SK-N-MC (cell line): ENCODE data around the gene PLAU.

Experiments
- DNase-seq: peaks from one replicate; pipeline ENCODE4 v3.0.0-alpha.2; 2011; ENCODE audit warnings: low read depth, low spot score
- H3K27ac ChIP-seq: fragments of 200-600 bp; sonication (generic); 2 replicates; pipeline ENCODE4 v1.5.1; 2016; ENCODE audit warnings: mixed run types
- H3K36me3 ChIP-seq: fragments of 200-600 bp; sonication (generic); 2 replicates; pipeline ENCODE4 v1.6.1; 2017; ENCODE audit warnings: antibody characterized with exemption, low read length, mixed read lengths; ENCODE audit not compliant: insufficient read depth
- H3K4me3 ChIP-seq: fragments of 200-600 bp; sonication (generic); 2 replicates; pipeline ENCODE4 v1.5.1; 2016
- H3K9ac ChIP-seq: fragments of 200-600 bp; sonication (generic); 2 replicates; pipeline ENCODE4 v1.8.0; 2017; ENCODE audit warnings: mixed run types, mixed read lengths; ENCODE audit not compliant: insufficient read length
- H3K9me3 ChIP-seq: fragments of 200-600 bp; sonication (generic); 2 replicates; pipeline ENCODE4 v1.6.1; 2017; ENCODE audit warnings: low read depth, mild to moderate bottlenecking, antibody characterized with exemption, low read length, moderate library complexity, mixed read lengths
- EZH2 ChIP-seq: fragments of 200-600 bp; sonication (generic); IDR thresholded peaks from one replicate; pipeline ENCODE4 v1.6.1; 2017; ENCODE audit warnings: antibody characterized with exemption
- FOXP2 ChIP-seq: optimal IDR thresholded peaks from 2 replicates; pipeline ENCODE3; 2011; ENCODE audit warnings: mild to moderate bottlenecking, moderate library complexity; ENCODE audit not compliant: insufficient read depth; ENCODE audit errors: extremely low read length, control extremely low read depth
- POLR2AphosphoS5 ChIP-seq: IDR thresholded peaks from 2 replicates; pipeline ENCODE4 v1.6.1; 2012; ENCODE audit warnings: mild to moderate bottlenecking, low read depth, low read length, borderline replicate concordance

The PLAU gene

DNA sequence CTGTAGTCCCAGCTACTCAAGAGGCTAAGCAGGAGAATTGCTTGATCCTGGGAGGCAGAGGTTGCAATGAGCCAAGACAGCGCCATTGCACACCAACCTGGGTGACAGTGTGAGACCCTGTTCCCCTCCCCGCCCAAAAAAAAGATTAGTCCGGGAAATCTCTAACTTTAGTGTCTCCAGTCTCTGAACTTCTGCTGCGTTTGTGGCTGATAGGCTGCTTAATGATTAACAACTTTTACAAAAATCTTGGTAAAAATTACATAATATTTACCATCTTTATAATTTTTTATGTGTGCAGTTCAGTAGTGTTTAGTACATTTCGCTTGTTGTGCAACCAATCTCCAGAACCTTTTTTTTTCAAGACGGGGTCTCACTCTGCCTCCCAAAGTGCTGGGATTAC lies 9.7 kb upstream of the PLAU start:
- no peak overlapping the region for H3K27ac ChIP-seq
- H3K36me3 ChIP-seq: no peaks in the 10 kb centered on the region
- H3K9me3 ChIP-seq: no peaks in the 10 kb centered on the region
- DNase-seq: no peak
- TF ChIP-seq POLR2AphosphoS5 (no peak), EZH2 (no peak), FOXP2 (no peak)
- no peak overlapping the region for H3K9ac ChIP-seq
- H3K4me3 ChIP-seq: no peak overlapping the region

DNA sequence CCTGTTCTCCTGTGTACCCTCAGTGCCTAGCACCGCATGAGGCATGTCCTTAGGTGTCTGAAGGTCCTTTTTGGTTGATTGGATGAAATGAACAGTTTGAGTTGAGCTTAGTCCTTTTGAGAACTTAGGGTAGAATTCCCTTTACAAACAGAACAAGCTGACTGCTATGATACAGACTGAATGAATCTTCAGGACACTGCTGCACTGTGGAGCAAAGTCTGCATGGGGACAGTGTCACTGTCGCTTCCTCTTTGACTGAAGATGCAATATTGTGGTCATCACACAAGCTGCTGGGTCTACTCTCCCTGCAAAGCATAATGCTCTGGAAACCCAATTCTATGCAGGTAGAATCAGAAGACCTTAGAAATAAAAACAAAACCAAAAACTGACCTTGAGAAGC lies 8.6 kb upstream of the PLAU start:
- Histone ChIP-seq H3K9me3 (no peaks in the 10 kb centered on the region), H3K4me3 (no peak overlapping the region), H3K36me3 (no peaks in the 10 kb centered on the region), H3K9ac (no peak overlapping the region), H3K27ac (no peak overlapping the region)
- TF ChIP-seq FOXP2 (no peak), POLR2AphosphoS5 (no peak), EZH2 (no peak)
- no peak for DNase-seq

DNA sequence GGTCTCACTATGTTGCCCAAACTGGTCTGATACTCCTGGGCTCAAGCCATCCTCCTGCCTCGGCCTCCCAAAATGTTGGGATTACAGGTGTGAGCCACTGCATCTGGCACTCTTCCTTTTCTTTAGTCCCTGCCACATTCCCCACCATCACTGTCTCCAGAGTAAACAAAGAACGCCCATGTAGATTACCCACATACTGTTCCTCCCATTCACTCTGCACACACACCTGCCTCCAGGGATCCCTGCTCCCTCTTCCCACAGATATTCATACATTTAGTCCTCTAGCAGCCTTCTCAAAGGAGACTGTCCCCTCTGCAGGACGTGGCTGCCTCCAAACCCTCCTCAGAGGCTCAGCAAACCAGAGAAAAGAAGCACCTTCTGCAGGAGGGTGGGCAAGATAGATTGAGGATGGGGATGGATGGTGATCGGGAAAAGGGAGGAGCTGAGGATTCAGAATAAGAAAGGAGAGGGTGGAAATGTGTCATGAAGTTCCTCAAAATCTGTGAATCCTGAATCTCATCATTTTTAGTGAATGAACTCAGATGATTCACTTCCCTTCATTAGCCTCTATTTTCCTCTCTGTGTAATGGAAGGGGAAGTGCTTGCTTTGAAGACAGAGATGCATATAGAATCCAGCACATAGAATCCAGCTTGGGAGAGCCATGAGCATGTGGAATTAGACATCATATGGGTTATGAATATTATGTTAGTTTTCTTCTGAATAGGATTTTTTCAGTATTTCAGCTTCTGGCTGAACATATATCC lies 5.5 kb upstream of the PLAU start:
- TF ChIP-seq EZH2 (no peak), POLR2AphosphoS5 (no peak), FOXP2 (no peak)
- no peak for DNase-seq
- Histone ChIP-seq H3K4me3 (no peak overlapping the region), H3K9me3 (no peaks in the 10 kb centered on the region), H3K27ac (no peak overlapping the region), H3K36me3 (no peaks in the 10 kb centered on the region), H3K9ac (no peak overlapping the region)

DNA sequence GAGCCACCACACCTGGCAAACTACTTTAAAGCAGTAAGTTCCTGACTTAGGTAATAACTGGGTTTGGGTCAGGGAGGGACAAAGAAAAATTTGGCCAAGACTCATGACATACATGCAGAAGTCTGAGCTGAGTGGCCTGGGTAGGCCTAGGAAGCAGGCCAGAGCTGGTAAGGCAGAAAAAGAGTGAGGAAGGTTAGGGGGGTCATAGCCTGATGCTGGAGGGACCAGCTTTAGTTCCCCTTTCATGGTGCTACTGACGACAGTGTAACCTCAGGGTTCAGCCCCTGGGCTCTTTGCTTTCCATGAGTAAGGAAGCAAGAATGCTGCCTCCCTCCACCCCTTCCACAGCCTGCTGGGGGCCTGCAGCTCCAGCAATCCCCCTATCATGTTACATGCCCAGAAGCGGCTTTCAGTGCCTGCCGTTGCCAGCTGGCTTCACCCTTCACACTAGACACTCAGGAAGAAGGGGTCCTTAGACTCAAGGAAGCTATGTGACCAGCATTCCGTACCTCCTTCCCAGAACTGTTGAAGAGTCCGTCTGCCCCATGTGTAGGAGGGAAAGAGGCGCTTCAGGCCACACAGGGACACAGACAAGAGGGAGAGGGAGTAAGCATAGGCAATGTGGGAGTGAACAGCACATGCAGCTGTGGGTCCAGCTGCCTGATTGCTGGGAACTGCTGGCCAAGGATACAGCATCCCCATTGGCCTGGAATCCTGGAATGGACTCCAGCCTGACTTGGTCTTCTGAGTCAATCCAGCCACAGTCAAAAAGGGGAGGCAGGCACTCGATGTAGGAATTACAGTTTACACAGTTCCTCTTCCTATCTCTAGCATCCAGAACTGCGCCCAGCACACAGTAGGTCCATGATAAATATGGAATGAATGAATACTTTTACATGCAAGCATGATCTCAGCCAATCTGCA lies 4.1 kb upstream of the PLAU start:
- Histone ChIP-seq H3K27ac (no peak overlapping the region), H3K4me3 (no peak overlapping the region), H3K9me3 (no peaks in the 10 kb centered on the region), H3K36me3 (no peaks in the 10 kb centered on the region), H3K9ac (no peak overlapping the region)
- TF ChIP-seq FOXP2 (no peak), EZH2 (no peak), POLR2AphosphoS5 (no peak)
- DNase-seq: no peak

DNA sequence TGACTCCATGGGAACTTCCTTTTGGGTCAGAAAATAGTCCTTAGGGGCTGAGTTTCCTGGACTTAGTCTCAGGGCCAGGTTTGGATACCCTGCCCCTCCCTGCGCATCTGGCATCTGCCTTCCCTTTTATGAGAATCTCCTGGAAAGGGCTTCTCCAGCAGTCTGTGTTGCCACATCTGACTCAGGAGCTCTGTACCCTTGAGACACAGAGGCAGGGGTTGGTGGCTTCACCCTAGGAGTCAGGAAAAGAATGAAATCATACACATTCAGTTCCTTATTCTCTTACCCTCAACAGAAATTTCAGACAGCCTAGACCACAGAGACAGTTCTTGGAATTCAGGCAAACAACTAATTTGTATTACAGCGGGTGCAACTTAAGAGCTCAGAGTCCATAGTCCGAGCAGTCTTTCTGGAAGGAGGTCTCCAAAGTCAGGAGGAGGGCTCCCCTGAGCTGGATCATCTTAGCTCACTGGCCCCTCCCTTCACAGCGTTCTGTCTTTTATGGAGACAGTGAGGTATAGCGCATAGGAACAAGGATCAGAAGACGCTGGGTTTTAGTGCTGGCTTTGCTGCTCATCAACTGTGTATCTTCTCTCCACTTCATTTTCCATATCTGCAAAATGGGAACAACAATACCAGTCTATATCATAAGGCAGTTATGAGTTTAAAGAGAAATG lies 3.0 kb upstream of the PLAU start:
- DNase-seq: no peak
- Histone ChIP-seq H3K9ac (no peak overlapping the region), H3K4me3 (no peak overlapping the region), H3K27ac (no peak overlapping the region), H3K36me3 (no peaks in the 10 kb centered on the region), H3K9me3 (no peaks in the 10 kb centered on the region)
- TF ChIP-seq FOXP2: no peak
- no peak for TF ChIP-seq EZH2
- TF ChIP-seq POLR2AphosphoS5: no peak

DNA sequence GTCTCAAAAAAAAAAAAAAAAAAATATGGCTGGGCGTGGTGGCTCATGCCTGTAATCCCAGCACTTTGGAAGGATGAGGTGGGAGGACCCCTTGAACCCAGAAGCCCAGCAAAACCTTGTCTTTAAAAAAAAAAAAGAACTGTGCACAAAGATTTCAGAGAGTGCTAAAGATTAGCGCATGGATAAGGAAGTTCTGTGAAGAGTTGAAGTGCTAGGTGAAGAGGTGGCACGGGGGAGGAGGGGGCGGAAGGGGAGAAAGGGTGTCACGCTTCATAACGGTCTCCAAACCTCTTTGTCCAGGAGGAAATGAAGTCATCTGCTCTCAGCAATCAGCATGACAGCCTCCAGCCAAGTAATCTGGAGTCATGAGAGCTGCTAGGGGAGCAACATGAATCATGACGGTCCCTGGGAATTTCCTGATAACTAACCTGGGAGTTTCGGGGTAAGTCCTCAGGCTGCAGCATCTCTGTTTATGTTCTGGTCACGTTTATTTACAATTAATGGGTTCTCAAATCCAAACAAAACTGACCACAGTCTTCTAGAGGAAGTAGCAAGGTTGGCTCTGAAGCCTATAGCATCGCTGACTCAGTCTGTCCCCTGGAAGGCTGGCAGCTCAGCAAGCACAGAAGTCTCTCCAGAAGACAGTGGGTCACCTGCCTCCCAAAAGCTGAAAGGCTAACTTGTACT lies 1.9 kb upstream of the PLAU start:
- no peak for DNase-seq
- no peak for TF ChIP-seq POLR2AphosphoS5
- Histone ChIP-seq H3K27ac (no peak overlapping the region), H3K4me3 (no peak overlapping the region), H3K9ac (no peak overlapping the region), H3K36me3 (no peaks in the 10 kb centered on the region), H3K9me3 (no peaks in the 10 kb centered on the region)

DNA sequence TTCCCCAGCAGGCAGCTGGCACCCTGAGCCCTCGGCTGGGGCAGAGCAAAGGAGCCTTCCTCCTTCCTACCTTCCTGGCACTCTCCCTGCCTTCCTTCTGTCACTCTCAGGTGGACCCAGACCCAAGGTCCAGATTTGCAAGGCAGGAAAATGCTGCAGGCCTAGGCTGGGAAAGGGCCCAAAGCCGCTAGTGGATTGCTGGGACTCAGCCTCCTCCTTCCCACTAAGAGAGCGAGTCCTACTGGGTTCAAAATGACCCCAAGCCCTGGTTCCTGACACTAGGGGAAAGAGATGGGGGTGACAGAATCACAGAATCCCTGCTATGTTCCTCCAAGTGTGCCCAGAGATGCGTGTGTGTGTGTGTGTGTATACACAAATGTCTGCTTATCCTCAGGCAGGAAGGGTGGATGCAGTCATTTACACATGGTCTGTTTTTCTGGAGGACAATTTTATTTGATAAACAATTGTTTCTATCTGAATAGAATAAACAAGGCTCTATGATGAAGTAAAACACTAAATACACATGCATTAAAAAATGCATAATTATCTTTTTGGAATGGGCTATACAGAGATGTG lies 1.3 kb upstream of the PLAU start:
- Histone ChIP-seq H3K4me3 (no peak overlapping the region), H3K9me3 (no peaks in the 10 kb centered on the region), H3K27ac (no peak overlapping the region), H3K9ac (no peak overlapping the region), H3K36me3 (no peaks in the 10 kb centered on the region)
- no peak for DNase-seq
- TF ChIP-seq FOXP2 (no peak), EZH2 (no peak), POLR2AphosphoS5 (no peak)

DNA sequence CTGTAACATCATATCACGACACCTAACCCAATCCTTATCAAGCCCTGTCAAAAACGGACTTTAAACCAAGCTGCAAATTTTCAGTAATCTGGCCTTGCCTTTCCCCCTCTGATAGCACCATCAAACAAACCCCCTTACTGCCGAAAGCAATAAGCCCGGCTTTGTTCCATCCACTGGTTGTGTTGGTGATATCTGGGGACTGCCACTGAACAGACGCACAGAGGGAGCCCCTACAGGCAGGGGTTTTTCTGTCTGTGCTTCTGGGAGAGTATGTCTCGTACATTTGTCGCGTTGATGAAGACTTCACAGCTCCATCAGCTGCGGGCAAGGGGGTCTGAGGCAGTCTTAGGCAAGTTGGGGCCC lies 550 bp upstream of the PLAU start:
- no peak for DNase-seq
- Histone ChIP-seq H3K9ac (no peak overlapping the region), H3K27ac (no peak overlapping the region), H3K36me3 (no peaks in the 10 kb centered on the region), H3K9me3 (no peaks in the 10 kb centered on the region), H3K4me3 (peak overlapping the region; percentile 71)
- TF ChIP-seq EZH2 (no peak), POLR2AphosphoS5 (no peak), FOXP2 (no peak)
